ENCODE data around the gene CFAP126. TPM values are rescaled to one million over a fixed set of nuclear protein-coding genes. Genes with fewer than 3 reads are reported as not detected.

CFAP126 gene
- total and polyA plus RNA-seq, 2 donors from 2014 or later: 2.5 to 3.4 TPM

- peaks cover 0 to 13% (median 2%) of the 10 kb centered on the region in 3 donors for H3K36me3 ChIP-seq (ENCODE audit: control insufficient read depth in 2 of 3, insufficient read depth in 3 of 3, low read length in 3 of 3)
- H3K27ac ChIP-seq (ENCODE audit: low read depth in 2 of 2, low read length in 2 of 2): no peak overlapping the region
- no peak overlapping the region for H3K9ac ChIP-seq (ENCODE audit: low read length in 3 of 3)
- FAIRE-seq: no peak
- intact Hi-C loops (cut with DNase I): no loop called here
- H3K27me3 ChIP-seq (ENCODE audit: control insufficient read depth, insufficient read depth, low read length): no peaks in the 10 kb centered on the region
- peak in 2 of 5 donors; percentile 41 to 83 for DNase-seq
- no peaks in the 10 kb centered on the region for H3K9me3 ChIP-seq (ENCODE audit: control insufficient read depth in 2 of 3, insufficient read depth in 1 of 3, low read length in 3 of 3)
- TF ChIP-seq CTCF (IDR thresholded peaks at IDR 0.05; ENCODE audit: borderline replicate concordance, extremely low read depth, insufficient read depth): no peak
- no peaks in the 10 kb centered on the region for H3K4me1 ChIP-seq (ENCODE audit: control insufficient read depth in 2 of 3, insufficient read depth in 2 of 3, low read depth in 1 of 3, low read length in 3 of 3)
- H3K4me3 ChIP-seq (ENCODE audit: low read length in 3 of 3): no peak overlapping the region
Measured at GRCh38 chr1:161359291-161359690, 8.4 kb downstream of the CFAP126 start.

- FAIRE-seq: no peak
- TF ChIP-seq CTCF (IDR thresholded peaks at IDR 0.05; ENCODE audit: borderline replicate concordance, extremely low read depth, insufficient read depth): no peak
- Histone ChIP-seq H3K27me3 (ENCODE audit: control insufficient read depth, insufficient read depth, low read length) (no peaks in the 10 kb centered on the region), H3K36me3 (ENCODE audit: control insufficient read depth in 2 of 3, insufficient read depth in 3 of 3, low read length in 3 of 3) (peaks cover 0 to 7% (median 0%) of the 10 kb centered on the region in 3 donors), H3K4me1 (ENCODE audit: control insufficient read depth in 2 of 3, insufficient read depth in 2 of 3, low read depth in 1 of 3, low read length in 3 of 3) (no peaks in the 10 kb centered on the region), H3K9me3 (ENCODE audit: control insufficient read depth in 2 of 3, insufficient read depth in 1 of 3, low read length in 3 of 3) (no peaks in the 10 kb centered on the region), H3K4me3 (ENCODE audit: low read length in 3 of 3) (no peak overlapping the region), H3K27ac (ENCODE audit: low read depth in 2 of 2, low read length in 2 of 2) (no peak overlapping the region), H3K9ac (ENCODE audit: low read length in 3 of 3) (no peak overlapping the region)
- intact Hi-C loops (cut with DNase I): no loop called here
- DNase-seq: no peak
Measured at GRCh38 chr1:161357073-161357472, 10.6 kb downstream of the CFAP126 start.

- TF ChIP-seq CTCF (IDR thresholded peaks at IDR 0.05; ENCODE audit: borderline replicate concordance, extremely low read depth, insufficient read depth): no peak
- no peak for FAIRE-seq
- Histone ChIP-seq H3K27ac (ENCODE audit: low read depth in 2 of 2, low read length in 2 of 2) (no peak overlapping the region), H3K9ac (ENCODE audit: low read length in 3 of 3) (no peak overlapping the region), H3K36me3 (ENCODE audit: control insufficient read depth in 2 of 3, insufficient read depth in 3 of 3, low read length in 3 of 3) (peaks cover 0 to 14% (median 3%) of the 10 kb centered on the region in 3 donors), H3K4me1 (ENCODE audit: control insufficient read depth in 2 of 3, insufficient read depth in 2 of 3, low read depth in 1 of 3, low read length in 3 of 3) (peaks cover 0 to 17% (median 2%) of the 10 kb centered on the region in 3 donors), H3K27me3 (ENCODE audit: control insufficient read depth, insufficient read depth, low read length) (no peaks in the 10 kb centered on the region), H3K4me3 (ENCODE audit: low read length in 3 of 3) (no peak overlapping the region), H3K9me3 (ENCODE audit: control insufficient read depth in 2 of 3, insufficient read depth in 1 of 3, low read length in 3 of 3) (no peaks in the 10 kb centered on the region)
- intact Hi-C loops (cut with DNase I): no loop called here
- DNase-seq: no peak
Measured at GRCh38 chr1:161351482-161351881, 16.2 kb downstream of the CFAP126 start.

GRCh38 chr1:161350671-161351070 lies 17.0 kb downstream of the CFAP126 start:
- H3K36me3 ChIP-seq (ENCODE audit: control insufficient read depth in 2 of 3, insufficient read depth in 3 of 3, low read length in 3 of 3): peaks cover 0 to 14% (median 3%) of the 10 kb centered on the region in 3 donors
- no peak overlapping the region for H3K9ac ChIP-seq (ENCODE audit: low read length in 3 of 3)
- H3K4me3 ChIP-seq (ENCODE audit: low read length in 3 of 3): no peak overlapping the region
- no peak for DNase-seq
- intact Hi-C loops (cut with DNase I): no loop called here
- FAIRE-seq: no peak
- no peaks in the 10 kb centered on the region for H3K27me3 ChIP-seq (ENCODE audit: control insufficient read depth, insufficient read depth, low read length)
- H3K4me1 ChIP-seq (ENCODE audit: control insufficient read depth in 2 of 3, insufficient read depth in 2 of 3, low read depth in 1 of 3, low read length in 3 of 3): peaks cover 0 to 17% (median 2%) of the 10 kb centered on the region in 3 donors
- TF ChIP-seq CTCF (IDR thresholded peaks at IDR 0.05; ENCODE audit: borderline replicate concordance, extremely low read depth, insufficient read depth): no peak
- no peaks in the 10 kb centered on the region for H3K9me3 ChIP-seq (ENCODE audit: control insufficient read depth in 2 of 3, insufficient read depth in 1 of 3, low read length in 3 of 3)
- no peak overlapping the region for H3K27ac ChIP-seq (ENCODE audit: low read depth in 2 of 2, low read length in 2 of 2)

Measured in kidney (tissue), 14 donors.